Lung (tissue), 12 donors: ENCODE data around the gene ACSL5. TPM values are rescaled to one million over a fixed set of nuclear protein-coding genes. Genes with fewer than 3 reads are reported as not detected.

ENCODE experiments used
- ATAC-seq: fragments of 200-7000 bp; cut with Tn5 transposase; one replicate; pipeline ENCODE4 v1.9.1; 2020; ENCODE audit warnings: moderate number of reproducible peaks; ENCODE audit not compliant: insufficient read depth, low FRiP score
- DNase-seq, 3 donors: peaks; one replicate each; pipeline ENCODE4 v3.0.0-alpha.2; 2013 to 2017
- H3K27ac ChIP-seq, 2 donors: one replicate each; pipeline ENCODE4 v1.5.1; 2013; ENCODE audit warnings: mild to moderate bottlenecking in 2 of 2, moderate library complexity in 2 of 2, control low read depth in 1 of 2, inconsistent platforms in 1 of 2, low read depth in 1 of 2, low read length in 1 of 2
- H3K27me3 ChIP-seq, 3 donors: one replicate each; pipeline ENCODE4 v1.5.1; 2013; ENCODE audit warnings: low read length in 2 of 3; ENCODE audit not compliant: control insufficient read depth in 3 of 3, insufficient read depth in 3 of 3
- H3K36me3 ChIP-seq, 4 donors: one replicate each; pipeline ENCODE4 v1.5.1; 2013; ENCODE audit warnings: low read length in 4 of 4, mild to moderate bottlenecking in 1 of 4, moderate library complexity in 1 of 4; ENCODE audit not compliant: control insufficient read depth in 4 of 4, insufficient read depth in 4 of 4
- H3K4me1 ChIP-seq, 5 donors: one replicate each; pipeline ENCODE4 v1.5.1; 2013; ENCODE audit warnings: low read length in 5 of 5, mild to moderate bottlenecking in 2 of 5, moderate library complexity in 1 of 5; ENCODE audit not compliant: control insufficient read depth in 5 of 5, insufficient read depth in 5 of 5
- H3K4me3 ChIP-seq: one replicate; pipeline ENCODE4 v1.5.1; 2013; ENCODE audit warnings: mild to moderate bottlenecking, control low read depth, moderate library complexity
- H3K9ac ChIP-seq, 2 donors: one replicate each; pipeline ENCODE4 v1.5.1; 2013; ENCODE audit warnings: low read length in 2 of 2, control low read depth in 1 of 2; ENCODE audit not compliant: insufficient read depth in 1 of 2
- H3K9me3 ChIP-seq, 4 donors: one replicate each; pipeline ENCODE4 v1.5.1; 2013; ENCODE audit warnings: low read length in 3 of 4, mild to moderate bottlenecking in 1 of 4, moderate library complexity in 1 of 4; ENCODE audit not compliant: control insufficient read depth in 4 of 4, insufficient read depth in 3 of 4
- CTCF ChIP-seq: IDR thresholded peaks from 2 replicates; pipeline ENCODE4 v1.5.1; 2012; ENCODE audit warnings: mild to moderate bottlenecking; ENCODE audit errors: control extremely low read depth, extremely low read depth
- WGBS, 2 donors: extraction: QIAGEN DNeasy Blood & Tissue Kit; methylation state at CpG; one replicate each; pipeline ENCODE4 v1.1.7; 2013; 5-methylcytosine and 5-hydroxymethylcytosine counted together
- polyA plus RNA-seq, 2 donors: library from polyadenylated mRNA; stranded (reverse); fragments of 200-250 nt; gene quantifications; one replicate each; pipeline ENCODE4 v1.2.1, GENCODE V29; 2013
- total RNA-seq, 2 donors: library from RNA; depleted of rRNA in 1 of 2; stranded (reverse); fragments of >200 nt in 1 of 2; gene quantifications; one replicate each; pipeline ENCODE4 v1.2.1, GENCODE V29; 2014 to 2021
- donor health status: control.
- donor health status: control.
- donor health status: Bipolar disorder and iron deficiency.
- donor health status: healthy.
- donor health status: DM: yes; HTN: yes; CAD: no.

The ACSL5 gene
- total and polyA plus RNA-seq, 4 donors, result 46.1 to 71.0 (median 62.3) TPM

DNA sequence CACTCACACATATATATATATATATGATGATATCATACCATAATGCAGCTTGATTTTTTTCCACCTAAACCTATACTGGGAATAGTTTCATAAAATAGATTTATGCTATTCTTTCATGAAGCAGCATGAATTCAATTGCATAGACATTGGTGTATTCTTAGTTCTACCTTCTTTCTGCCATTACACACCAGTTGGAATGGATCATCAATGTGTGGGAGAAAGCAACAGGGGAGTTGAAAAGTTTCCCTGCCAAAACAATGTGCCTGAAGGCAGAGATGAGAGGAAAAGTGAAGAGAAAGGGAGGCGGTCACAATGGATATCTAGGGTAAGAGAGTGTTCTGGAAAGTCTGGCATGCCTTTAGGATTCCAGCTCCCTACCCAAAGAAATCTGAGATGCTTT lies 25.2 kb upstream of the ACSL5 start:
- ATAC-seq (no peak), DNase-seq (no peak)
- Histone ChIP-seq H3K27ac (no peak overlapping the region), H3K4me3 (no peak overlapping the region), H3K9me3 (no peaks in the 10 kb centered on the region), H3K9ac (no peak overlapping the region), H3K27me3 (no peaks in the 10 kb centered on the region), H3K36me3 (no peaks in the 10 kb centered on the region), H3K4me1 (peaks cover 0 to 3% (median 0%) of the 10 kb centered on the region in 5 donors)
- TF ChIP-seq CTCF, result no peak
- 92% methylated on average over 1 of the region's 1 CpG for WGBS, 2 donors

DNA sequence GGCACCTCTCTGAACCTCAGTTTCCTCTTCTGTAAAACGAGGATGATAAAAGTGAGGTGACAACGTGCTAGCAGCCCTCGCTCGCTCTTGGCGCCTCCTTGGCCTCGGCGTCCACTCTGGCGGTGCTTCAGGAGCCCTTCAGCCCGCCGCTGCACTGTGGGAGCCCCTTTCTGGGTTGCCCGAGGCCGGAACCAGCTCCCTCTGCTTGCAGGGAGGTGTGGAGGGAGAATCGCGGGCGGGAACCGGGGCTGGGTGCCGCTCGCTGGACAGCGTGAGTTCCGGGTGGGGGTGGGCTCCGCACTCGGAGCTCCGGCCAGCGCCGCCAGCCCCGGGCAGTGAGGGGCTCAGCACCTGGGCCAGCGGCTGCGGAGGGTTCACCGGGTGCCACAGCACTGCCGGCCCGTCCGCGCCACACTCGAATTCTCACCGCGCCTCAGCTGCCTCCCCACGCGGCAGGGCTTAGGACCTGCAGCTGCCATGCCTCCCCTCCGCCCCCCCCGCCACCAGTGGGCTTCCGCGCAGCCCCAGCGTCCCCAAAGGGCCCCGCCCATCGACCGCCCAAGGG lies 24.3 kb upstream of the ACSL5 start:
- Histone ChIP-seq H3K9me3 (no peaks in the 10 kb centered on the region), H3K27ac (no peak overlapping the region), H3K4me1 (peaks cover 0 to 3% (median 0%) of the 10 kb centered on the region in 5 donors), H3K9ac (no peak overlapping the region), H3K36me3 (no peaks in the 10 kb centered on the region), H3K4me3 (no peak overlapping the region), H3K27me3 (no peaks in the 10 kb centered on the region)
- TF ChIP-seq CTCF, result no peak
- ATAC-seq (no peak), DNase-seq (no peak)
- WGBS, 2 donors, result 95 to 96% methylated on average over 44 to 46 of the region's 46 CpGs

DNA sequence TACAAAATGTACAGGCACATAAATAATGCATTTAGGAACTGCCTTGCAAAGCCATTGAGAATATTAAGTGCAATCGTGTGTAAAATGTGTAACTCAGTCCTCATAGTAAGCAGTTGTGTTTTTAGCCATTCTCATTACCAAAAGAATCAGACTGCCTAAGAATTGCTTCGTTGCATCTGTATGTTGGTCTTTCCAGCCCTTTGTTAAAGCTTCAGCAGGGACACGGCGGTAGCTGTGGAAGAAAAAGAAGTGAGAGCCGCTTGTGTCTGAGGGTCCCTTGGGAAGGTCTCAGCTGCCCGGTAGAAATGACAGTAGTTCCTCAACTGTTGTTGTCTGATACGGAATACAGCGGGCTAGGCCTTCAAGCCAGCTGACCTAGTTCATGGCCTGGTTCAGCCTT lies 22.8 kb upstream of the ACSL5 start:
- DNase-seq (no peak), ATAC-seq (no peak)
- H3K36me3 ChIP-seq, result no peaks in the 10 kb centered on the region
- no peak overlapping the region for H3K4me3 ChIP-seq
- no peak for TF ChIP-seq CTCF
- no peaks in the 10 kb centered on the region for H3K27me3 ChIP-seq
- no peak overlapping the region for H3K9ac ChIP-seq
- 91 to 94% methylated on average over 8 of the region's 8 CpGs for WGBS, 2 donors
- no peak overlapping the region for H3K27ac ChIP-seq
- H3K9me3 ChIP-seq, result no peaks in the 10 kb centered on the region
- peaks cover 0 to 3% (median 0%) of the 10 kb centered on the region in 5 donors for H3K4me1 ChIP-seq

- 74 to 79% methylated on average over 3 of the region's 3 CpGs for WGBS, 2 donors
- TF ChIP-seq CTCF, result no peak
- ATAC-seq (no peak), DNase-seq (no peak)
- Histone ChIP-seq H3K27ac (no peak overlapping the region), H3K4me3 (no peak overlapping the region), H3K9me3 (no peaks in the 10 kb centered on the region), H3K9ac (no peak overlapping the region), H3K36me3 (no peaks in the 10 kb centered on the region), H3K4me1 (peaks cover 0 to 3% (median 0%) of the 10 kb centered on the region in 5 donors), H3K27me3 (no peaks in the 10 kb centered on the region)
Measured at GRCh38 chr10:112352044-112352443, 21.9 kb upstream of the ACSL5 start.
